Fibroblast of the aortic adventitia (primary cell): ENCODE results near the gene GINS2. TPM values are rescaled to one million over a fixed set of nuclear protein-coding genes. Genes with fewer than 3 reads are reported as not detected.

Experiments
- DNase-seq: peaks from one replicate; pipeline ENCODE4 v3.0.0-alpha.2; 2010; ENCODE audit warnings: low read depth
- H3K4me3 ChIP-seq: 2 replicates; pipeline ENCODE4 v1.5.1; 2011; ENCODE audit warnings: low read depth, mild to moderate bottlenecking, control low read depth, low read length, moderate library complexity
- CTCF ChIP-seq: IDR thresholded peaks from 2 replicates; pipeline ENCODE4 v1.5.1; 2011; ENCODE audit warnings: mild to moderate bottlenecking, low read length, control low read depth, inconsistent platforms; ENCODE audit not compliant: insufficient read depth
- small RNA-seq: library from RNA; depleted of rRNA; stranded (forward); fragments of <200 nt; gene quantifications from one replicate; pipeline ENCODE3, GENCODE V24; 2012
- total RNA-seq: library from RNA; depleted of rRNA; stranded (reverse); fragments of >200 nt; gene quantifications from 2 replicates; pipeline ENCODE4 v1.2.3, GENCODE V29; 2012; ENCODE audit warnings: low replicate concordance

Gene GINS2
- total RNA-seq, 1 donor, result 19.1 TPM

GRCh38 chr16:85628645-85629044, 60.1 kb downstream of the GINS2 start:
- no peak for TF ChIP-seq CTCF
- no peak overlapping the region for H3K4me3 ChIP-seq
- DNase-seq, result no peak

GRCh38 chr16:85628265-85628556, 60.5 kb downstream of the GINS2 start:
- no peak overlapping the region for H3K4me3 ChIP-seq
- no peak for DNase-seq
- TF ChIP-seq CTCF, result no peak

- no peak for TF ChIP-seq CTCF
- DNase-seq, result no peak
- H3K4me3 ChIP-seq, result no peak overlapping the region
Measured at GRCh38 chr16:85627526-85628264, 61.1 kb downstream of the GINS2 start.

- no peak overlapping the region for H3K4me3 ChIP-seq
- no peak for TF ChIP-seq CTCF
- no peak for DNase-seq
Measured at GRCh38 chr16:85627089-85627488, 61.7 kb downstream of the GINS2 start.

Small RNA genes within 50 kb of the gene (small RNA-seq; reads per million reads assigned to genes)
- gene RN7SL381P, result not detected

Other genes with a start within 250 kb of the GINS2 start
- gene GSE1, start 75.6 kb downstream of the GINS2 start, total RNA-seq, result 23.1 and 25.2 TPM in 2 replicates
- 0.81 and 12.0 TPM in 2 replicates for gene C16orf74, start 62.1 kb upstream of the GINS2 start, total RNA-seq
- gene EMC8, start 110.6 kb upstream of the GINS2 start, total RNA-seq, result 18.6 and 23.8 TPM in 2 replicates
- gene COX4I1, start 110.7 kb upstream of the GINS2 start, total RNA-seq, result 348 and 421 TPM in 2 replicates
- gene IRF8, start 210.2 kb upstream of the GINS2 start, total RNA-seq, result not detected in 2 replicates